ENCODE data around the gene KATNAL2.
"Not testable (repeated sequence)": the region's sequence is repeated elsewhere in the genome, so short reads cannot be mapped to it uniquely, and the experiment has no call there.

Gene KATNAL2

GRCh38 chr18:46939337-46939963 lies 22.0 kb downstream of the KATNAL2 start:
- no peak for DNase-seq

GRCh38 chr18:46939998-46940571 lies 22.7 kb downstream of the KATNAL2 start:
- no peak for DNase-seq

GRCh38 chr18:46942646-46943045 lies 25.2 kb downstream of the KATNAL2 start:
- no peak for DNase-seq

GRCh38 chr18:46946656-46947282 lies 29.4 kb downstream of the KATNAL2 start:
- DNase-seq = no peak

DNA sequence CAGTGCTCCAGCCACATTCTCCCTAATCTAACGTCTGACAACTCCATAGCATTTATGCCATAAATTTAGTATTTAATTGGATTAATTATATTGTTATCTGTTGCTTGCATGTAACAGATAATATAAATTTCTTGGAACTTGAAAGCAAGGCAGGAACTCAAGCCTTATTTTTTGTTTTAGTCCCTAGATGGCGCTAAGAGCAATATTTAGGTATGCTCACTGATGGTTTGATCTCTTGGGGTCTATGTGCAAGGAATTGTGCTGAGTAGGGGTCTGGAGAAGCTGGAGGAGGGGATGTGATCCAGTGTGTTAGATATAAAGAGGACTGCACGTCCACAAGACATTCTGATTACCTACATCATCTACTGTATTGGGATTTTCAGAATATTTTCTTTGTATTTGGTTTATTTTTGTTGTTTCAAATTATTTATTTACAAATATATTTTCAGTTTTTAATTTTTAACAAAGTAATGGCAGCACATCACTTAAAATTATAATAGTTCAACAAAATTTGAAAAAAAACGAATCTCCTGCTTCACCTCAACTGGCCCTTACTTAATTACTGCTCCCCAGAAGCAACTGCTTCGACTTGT lies 32.8 kb downstream of the KATNAL2 start:
- DNase-seq = no peak

DNA sequence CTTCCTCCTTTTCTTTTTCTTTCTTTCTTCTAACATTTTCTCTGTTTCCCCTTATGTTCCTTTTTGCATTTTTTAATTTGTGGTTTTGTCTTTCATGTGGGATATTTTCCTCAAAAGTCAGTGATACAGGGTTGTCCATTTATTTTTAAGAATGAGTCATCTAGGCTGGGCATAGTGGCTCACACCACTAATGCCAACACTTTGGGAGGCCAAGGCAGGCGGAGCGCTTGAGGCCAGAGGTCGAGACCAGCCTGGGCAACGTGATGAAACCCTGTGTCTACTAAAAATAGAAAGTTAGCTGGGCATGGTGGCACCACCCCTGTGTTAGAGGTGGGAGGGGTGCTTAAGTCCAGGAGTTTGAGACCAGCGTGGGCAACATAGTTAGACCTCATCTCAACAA lies 35.8 kb downstream of the KATNAL2 start:
- no peak for DNase-seq

DNA sequence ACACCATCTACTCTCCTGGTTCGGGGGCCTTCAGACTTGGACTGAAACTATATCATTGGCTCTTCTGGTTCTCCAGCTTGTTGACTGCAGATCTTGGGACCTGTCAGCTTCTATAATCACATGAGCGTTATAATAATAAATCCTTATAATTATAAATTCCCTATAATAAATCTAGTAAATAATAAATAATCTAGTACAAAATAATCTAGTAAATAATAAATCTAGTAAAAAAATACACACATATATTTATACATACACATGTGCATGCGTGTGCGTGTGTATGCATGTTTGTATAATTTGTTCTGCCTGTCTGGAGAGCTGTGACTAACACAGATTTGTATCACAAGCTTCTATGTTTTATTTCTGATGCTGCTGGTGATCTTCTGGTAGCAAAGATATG lies 40.8 kb downstream of the KATNAL2 start:
- no peak for DNase-seq

GRCh38 chr18:46963656-46964578 lies 46.5 kb downstream of the KATNAL2 start:
- not testable (repeated sequence) for DNase-seq

DNA sequence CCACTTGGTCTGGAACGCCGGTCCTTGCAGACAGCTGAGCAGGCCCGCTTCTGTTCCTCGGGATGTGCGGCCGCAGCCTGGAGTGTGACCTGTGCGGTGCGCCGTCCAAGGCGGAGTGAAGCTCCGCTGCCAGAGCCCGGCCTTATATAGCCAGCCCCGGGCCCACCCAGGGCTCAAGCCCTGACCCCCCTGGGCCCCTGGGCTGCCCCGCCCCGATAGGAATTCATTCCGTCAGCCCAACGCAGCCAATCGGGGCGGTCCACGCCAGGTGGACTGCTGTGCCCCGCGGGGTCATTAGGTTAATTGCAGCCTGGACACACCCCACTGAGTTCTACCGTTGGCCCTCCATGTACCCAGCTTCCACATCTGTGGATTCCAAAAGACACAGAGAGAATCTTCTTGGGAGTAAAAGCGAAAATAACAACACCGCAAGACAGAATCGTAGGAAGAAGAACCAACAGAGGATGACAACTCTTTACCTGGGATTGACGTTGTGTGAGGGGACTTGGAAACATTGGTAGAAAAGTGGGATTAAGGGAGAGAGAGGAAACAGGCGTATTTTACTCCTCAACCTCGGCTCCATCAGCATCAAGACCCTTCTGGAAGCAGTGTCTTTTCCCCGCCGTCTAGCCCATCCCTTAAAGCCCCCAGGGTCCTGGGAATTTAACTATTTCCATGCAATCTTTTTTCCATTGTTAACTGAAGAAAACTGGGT lies 47.3 kb downstream of the KATNAL2 start:
- DNase-seq = not testable (repeated sequence)

GRCh38 chr18:46966266-46966665 lies 48.9 kb downstream of the KATNAL2 start:
- not testable (repeated sequence) for DNase-seq

DNA sequence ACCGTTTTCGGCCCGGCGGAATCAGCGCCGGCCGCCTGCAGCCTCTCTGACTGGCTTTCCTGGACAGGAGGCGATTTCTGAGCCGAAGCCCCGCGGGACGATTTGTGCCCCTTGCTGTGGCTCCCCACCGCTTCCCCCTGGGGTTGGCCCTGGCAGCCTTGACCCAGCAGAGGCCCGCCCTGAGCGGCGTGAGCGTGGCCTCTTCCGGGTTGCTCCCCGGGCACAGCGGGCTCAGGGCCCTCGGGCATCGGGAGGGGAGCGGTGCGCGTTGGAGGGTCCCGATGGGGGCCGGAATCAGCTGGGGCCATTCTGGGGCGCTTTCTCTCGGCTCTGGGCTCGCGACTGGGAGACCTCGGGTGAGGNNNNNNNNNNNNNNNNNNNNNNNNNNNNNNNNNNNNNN lies 52.1 kb downstream of the KATNAL2 start:
- not testable (repeated sequence) for DNase-seq

DNA sequence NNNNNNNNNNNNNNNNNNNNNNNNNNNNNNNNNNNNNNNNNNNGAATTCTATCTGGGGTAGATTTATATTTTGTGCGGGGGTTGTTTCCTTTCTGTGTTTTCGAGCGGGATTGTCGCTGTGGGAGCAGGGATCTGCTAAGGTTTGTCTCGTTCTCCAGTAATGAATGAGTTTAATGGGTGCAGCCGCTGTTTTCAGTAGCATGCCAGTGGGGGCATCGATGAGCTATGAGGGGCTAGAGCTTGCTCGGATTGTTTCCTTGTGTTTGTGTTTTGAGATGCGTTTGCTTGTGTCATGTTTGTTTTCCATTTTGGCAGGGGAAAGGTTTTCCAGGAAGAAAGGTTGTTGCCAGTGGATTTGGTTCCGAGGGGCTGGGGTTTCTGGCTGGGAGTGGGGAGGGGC lies 102.5 kb downstream of the KATNAL2 start:
- DNase-seq = not testable (repeated sequence)

DNA sequence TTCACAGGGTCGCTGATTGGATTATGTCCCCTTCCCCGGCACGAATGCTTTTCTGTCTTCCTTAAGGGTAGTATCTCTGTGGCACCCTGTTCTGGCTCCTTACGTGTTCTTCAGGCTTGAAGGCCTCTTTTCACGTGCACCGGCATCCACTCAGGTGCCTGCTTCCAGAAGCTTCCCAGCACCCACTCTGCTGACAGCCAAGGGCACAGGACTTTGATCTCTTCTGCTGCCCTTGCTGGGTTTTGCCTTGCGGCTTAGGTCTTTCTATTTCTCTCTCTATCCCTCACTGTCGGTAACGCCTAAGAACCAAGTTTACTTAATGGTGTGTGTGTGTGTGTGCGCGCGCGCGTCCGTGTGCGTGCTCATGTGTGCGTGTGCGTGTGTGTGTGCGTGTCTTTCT lies 103.4 kb downstream of the KATNAL2 start:
- DNase-seq = not testable (repeated sequence)

- not testable (repeated sequence) for DNase-seq
Measured at GRCh38 chr18:47022821-47023220, 105.4 kb downstream of the KATNAL2 start.

GRCh38 chr18:47023769-47024465 lies 106.5 kb downstream of the KATNAL2 start:
- DNase-seq = not testable (repeated sequence)

DNA sequence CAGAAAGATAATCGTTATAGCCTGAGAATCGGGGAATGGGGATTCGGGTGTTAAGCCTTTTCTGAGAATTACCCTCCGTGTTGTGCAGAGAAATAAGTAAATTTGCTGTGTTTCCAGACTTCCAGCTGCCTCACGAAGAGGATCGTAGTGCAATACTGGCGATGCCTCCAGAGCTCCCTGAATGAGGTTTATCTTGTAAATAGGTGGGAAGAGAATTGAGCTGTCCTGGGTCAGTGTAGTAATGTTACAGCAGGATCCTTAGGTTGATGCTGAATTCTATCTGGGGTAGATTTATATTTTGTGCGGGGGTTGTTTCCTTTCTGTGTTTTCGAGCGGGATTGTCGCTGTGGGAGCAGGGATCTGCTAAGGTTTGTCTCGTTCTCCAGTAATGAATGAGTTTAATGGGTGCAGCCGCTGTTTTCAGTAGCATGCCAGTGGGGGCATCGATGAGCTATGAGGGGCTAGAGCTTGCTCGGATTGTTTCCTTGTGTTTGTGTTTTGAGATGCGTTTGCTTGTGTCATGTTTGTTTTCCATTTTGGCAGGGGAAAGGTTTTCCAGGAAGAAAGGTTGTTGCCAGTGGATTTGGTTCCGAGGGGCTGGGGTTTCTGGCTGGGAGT lies 108.3 kb downstream of the KATNAL2 start:
- DNase-seq = not testable (repeated sequence)

- DNase-seq = not testable (repeated sequence)
Measured at GRCh38 chr18:47028738-47029137, 111.3 kb downstream of the KATNAL2 start.

- not testable (repeated sequence) for DNase-seq
Measured at GRCh38 chr18:47029684-47030353, 112.4 kb downstream of the KATNAL2 start.

DNA sequence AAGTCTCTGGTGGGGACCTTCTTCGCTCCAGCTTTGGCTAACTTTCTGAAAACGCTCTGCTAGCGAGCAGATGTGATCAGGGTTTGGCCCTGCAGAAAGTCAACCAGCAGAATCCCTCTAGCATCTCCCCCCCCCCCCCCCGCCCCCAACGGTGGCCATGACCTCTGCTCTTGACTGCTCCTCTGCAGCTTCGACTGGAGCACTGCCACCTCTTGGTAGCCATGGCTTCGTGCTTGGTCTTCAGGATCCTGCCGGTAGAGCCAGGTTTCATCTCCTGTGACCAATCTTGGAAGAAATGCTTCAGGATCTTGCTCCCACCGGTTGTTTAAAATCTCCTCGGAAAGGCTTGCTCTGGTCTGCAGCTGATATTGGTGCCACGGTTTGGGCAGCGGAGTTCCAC lies 113.5 kb downstream of the KATNAL2 start:
- not testable (repeated sequence) for DNase-seq

- no peak for DNase-seq
Measured at GRCh38 chr18:47032945-47033344, 115.5 kb downstream of the KATNAL2 start.

All from activated gamma-delta T cell (primary cell).